DND-41 (cell line): Measurements from ENCODE around the gene FBXW12.
A peak's percentile ranks its signal among the peaks of the same experiment; 100 is the strongest.

Experiments
- ATAC-seq: fragments of 200-7000 bp; cut with Tn5 transposase; 3 replicates; pipeline ENCODE4 v1.9.1; 2021; ENCODE audit warnings: low read depth; ENCODE audit not compliant: insufficient read depth
- DNase-seq: peaks from one replicate; pipeline ENCODE4 v3.0.0-alpha.2; 2020
- H2AFZ ChIP-seq: 2 replicates; pipeline ENCODE4 v1.6.0; 2012; ENCODE audit warnings: low read depth, low read length
- H3K27ac ChIP-seq: 2 replicates; pipeline ENCODE4 v1.5.1; 2012; ENCODE audit warnings: low read length, inconsistent platforms
- H3K27me3 ChIP-seq: fragments of 200-600 bp; sonication (generic); 2 replicates; pipeline ENCODE4 v1.6.0; 2012; ENCODE audit warnings: low read length, mild to moderate bottlenecking, inconsistent platforms; ENCODE audit not compliant: insufficient read depth, poor library complexity
- H3K36me3 ChIP-seq: 2 replicates; pipeline ENCODE4 v1.5.1; 2012; ENCODE audit warnings: low read length, inconsistent platforms; ENCODE audit not compliant: insufficient read depth
- H3K4me1 ChIP-seq: 2 replicates; pipeline ENCODE4 v1.5.1; 2012; ENCODE audit warnings: mild to moderate bottlenecking, low read length; ENCODE audit not compliant: insufficient read depth
- H3K4me2 ChIP-seq: 2 replicates; pipeline ENCODE4 v1.6.0; 2012; ENCODE audit warnings: mild to moderate bottlenecking, moderate library complexity, low read length, inconsistent platforms; ENCODE audit not compliant: insufficient read depth
- H3K4me3 ChIP-seq, 2 experiments: fragments of 200-600 bp in 1 of 2; shearing (Covaris generic) in 1 of 2; 2 replicates each; pipeline ENCODE4 v1.5.1; 2012 to 2016; ENCODE audit warnings: inconsistent platforms in 2 of 2, low read length in 2 of 2, mild to moderate bottlenecking in 2 of 2, low read depth in 1 of 2, moderate library complexity in 1 of 2
- H3K79me2 ChIP-seq: 2 replicates; pipeline ENCODE4 v1.6.0; 2012; ENCODE audit warnings: low read length, inconsistent platforms; ENCODE audit not compliant: insufficient read depth
- H3K9ac ChIP-seq: 2 replicates; pipeline ENCODE4 v1.6.0; 2012; ENCODE audit warnings: low read depth, mild to moderate bottlenecking, inconsistent platforms, low read length, moderate library complexity
- H3K9me3 ChIP-seq: 2 replicates; pipeline ENCODE4 v1.5.1; 2012; ENCODE audit warnings: low read length, moderate library complexity, mild to moderate bottlenecking, inconsistent platforms; ENCODE audit not compliant: insufficient read depth, severe bottlenecking
- H4K20me1 ChIP-seq: 2 replicates; pipeline ENCODE4 v1.6.0; 2012; ENCODE audit warnings: low read length; ENCODE audit not compliant: insufficient read depth
- EZH2 ChIP-seq: IDR thresholded peaks from 3 replicates; pipeline ENCODE4 v1.6.1; 2012; ENCODE audit warnings: borderline replicate concordance, low read depth, mild to moderate bottlenecking, moderate library complexity, low read length, inconsistent platforms; ENCODE audit not compliant: severe bottlenecking
- TF ChIP-seq, protein P1 (sequence below): IDR thresholded peaks from 2 replicates; pipeline ENCODE4 v1.5.1; 2012; ENCODE audit warnings: borderline replicate concordance, low read length, moderate library complexity, mild to moderate bottlenecking; ENCODE audit not compliant: poor library complexity, severe bottlenecking; ENCODE audit errors: extremely low read depth

Gene FBXW12

DNA sequence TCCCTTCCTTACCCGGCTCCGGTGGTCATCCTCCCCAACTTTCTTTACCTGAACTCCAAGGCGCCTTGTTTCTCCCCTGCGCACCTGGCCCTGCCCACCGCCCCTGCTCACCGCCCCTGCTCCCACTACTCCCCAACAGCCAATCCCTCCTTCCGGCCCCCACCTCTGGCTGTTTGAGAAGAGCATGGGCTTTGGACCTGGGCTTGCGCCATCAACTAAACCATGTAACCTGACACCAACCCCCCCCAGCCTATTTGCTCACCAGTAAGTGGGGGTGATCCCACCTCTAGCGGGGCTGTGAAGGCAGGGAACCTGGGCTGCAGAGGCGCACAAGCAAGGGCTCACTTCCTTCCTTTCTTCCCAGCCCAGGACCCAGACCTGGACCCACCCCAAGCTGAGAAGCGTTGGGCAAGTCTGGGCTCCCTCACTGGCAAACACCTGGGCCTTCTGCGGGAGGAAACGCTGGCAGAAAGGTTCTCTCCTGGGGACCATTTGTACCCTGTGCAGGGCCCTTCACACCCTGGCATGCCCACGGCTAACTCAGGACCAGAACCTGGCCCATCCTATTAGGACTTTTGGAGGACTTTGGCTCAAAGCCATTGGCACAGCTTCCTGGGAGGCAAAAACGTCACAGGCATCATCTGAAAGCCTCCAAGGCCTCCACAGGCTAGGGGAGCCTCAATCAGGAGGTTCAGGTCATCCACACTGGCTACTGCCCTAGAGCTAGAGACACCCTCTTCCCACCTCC is 58.1 kb downstream of the FBXW12 start, which contains the start of gene PLXNB1:
Gene PLXNB1, minus strand, starts transcription at position 127 of the 748 bp plus-strand sequence. CDS start 5,475 bp downstream, outside the sequence.
- H3K4me3 ChIP-seq: peak within 1 kb of the TSS; percentile 26 to 62; a peak in 3 of 4 replicates
- no peaks in the 10 kb centered on the region for H3K79me2 ChIP-seq
- peak within 1 kb of the TSS; percentile 80 for H3K4me2 ChIP-seq
- peak within 1 kb of the TSS; percentile 72 for H2AFZ ChIP-seq
- TF ChIP-seq EZH2: no peak
- TF ChIP-seq, protein P1, sequence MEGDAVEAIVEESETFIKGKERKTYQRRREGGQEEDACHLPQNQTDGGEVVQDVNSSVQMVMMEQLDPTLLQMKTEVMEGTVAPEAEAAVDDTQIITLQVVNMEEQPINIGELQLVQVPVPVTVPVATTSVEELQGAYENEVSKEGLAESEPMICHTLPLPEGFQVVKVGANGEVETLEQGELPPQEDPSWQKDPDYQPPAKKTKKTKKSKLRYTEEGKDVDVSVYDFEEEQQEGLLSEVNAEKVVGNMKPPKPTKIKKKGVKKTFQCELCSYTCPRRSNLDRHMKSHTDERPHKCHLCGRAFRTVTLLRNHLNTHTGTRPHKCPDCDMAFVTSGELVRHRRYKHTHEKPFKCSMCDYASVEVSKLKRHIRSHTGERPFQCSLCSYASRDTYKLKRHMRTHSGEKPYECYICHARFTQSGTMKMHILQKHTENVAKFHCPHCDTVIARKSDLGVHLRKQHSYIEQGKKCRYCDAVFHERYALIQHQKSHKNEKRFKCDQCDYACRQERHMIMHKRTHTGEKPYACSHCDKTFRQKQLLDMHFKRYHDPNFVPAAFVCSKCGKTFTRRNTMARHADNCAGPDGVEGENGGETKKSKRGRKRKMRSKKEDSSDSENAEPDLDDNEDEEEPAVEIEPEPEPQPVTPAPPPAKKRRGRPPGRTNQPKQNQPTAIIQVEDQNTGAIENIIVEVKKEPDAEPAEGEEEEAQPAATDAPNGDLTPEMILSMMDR: no peak
- DNase-seq: peak; percentile 39
- H4K20me1 ChIP-seq: peaks cover 6% of the 10 kb centered on the region
- peak; percentile 17; the same call in 2 of the 3 replicates for ATAC-seq
- H3K4me1 ChIP-seq: peaks cover 26% of the 10 kb centered on the region
- no peak within 1 kb of the TSS; the same call in 1 of the 2 replicates for H3K27ac ChIP-seq
- H3K9me3 ChIP-seq: no peaks in the 10 kb centered on the region
- peaks cover 27% of the 10 kb centered on the region for H3K36me3 ChIP-seq
- H3K27me3 ChIP-seq: peaks cover 19% of the 10 kb centered on the region
- H3K9ac ChIP-seq: peak within 1 kb of the TSS; percentile 71

DNA sequence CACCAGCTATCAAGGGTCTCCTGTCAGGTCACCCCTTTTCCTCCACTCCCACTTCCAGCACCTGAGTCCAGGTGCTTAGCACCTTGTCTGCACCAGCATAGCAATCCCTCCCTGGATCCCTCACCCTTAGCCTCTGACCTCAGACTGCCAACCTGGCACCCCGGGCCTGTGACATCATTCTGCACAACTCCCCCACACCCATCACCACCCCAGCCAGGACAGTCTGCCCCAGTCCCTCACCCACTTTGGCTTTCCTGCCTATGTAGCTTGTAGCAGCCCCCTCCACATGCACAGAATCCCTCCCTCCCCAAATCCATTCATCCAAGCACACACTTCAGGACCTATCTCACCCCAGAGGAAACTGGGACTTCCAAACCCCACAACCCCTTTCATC is 58.7 kb downstream of the FBXW12 start:
- Histone ChIP-seq H3K4me1 (peaks cover 27% of the 10 kb centered on the region), H3K4me3 (no peak overlapping the region), H3K36me3 (peaks cover 27% of the 10 kb centered on the region), H3K4me2 (no peak overlapping the region; the same call in 1 of the 2 replicates), H4K20me1 (peaks cover 8% of the 10 kb centered on the region), H3K9me3 (no peaks in the 10 kb centered on the region), H3K27me3 (peaks cover 19% of the 10 kb centered on the region), H3K79me2 (peaks cover 2% of the 10 kb centered on the region; the same call in 1 of the 2 replicates), H3K27ac (no peak overlapping the region), H2AFZ (no peak overlapping the region), H3K9ac (no peak overlapping the region)
- ATAC-seq (no peak), DNase-seq (no peak)
- TF ChIP-seq EZH2: no peak
- TF ChIP-seq, protein P1: no peak

DNA sequence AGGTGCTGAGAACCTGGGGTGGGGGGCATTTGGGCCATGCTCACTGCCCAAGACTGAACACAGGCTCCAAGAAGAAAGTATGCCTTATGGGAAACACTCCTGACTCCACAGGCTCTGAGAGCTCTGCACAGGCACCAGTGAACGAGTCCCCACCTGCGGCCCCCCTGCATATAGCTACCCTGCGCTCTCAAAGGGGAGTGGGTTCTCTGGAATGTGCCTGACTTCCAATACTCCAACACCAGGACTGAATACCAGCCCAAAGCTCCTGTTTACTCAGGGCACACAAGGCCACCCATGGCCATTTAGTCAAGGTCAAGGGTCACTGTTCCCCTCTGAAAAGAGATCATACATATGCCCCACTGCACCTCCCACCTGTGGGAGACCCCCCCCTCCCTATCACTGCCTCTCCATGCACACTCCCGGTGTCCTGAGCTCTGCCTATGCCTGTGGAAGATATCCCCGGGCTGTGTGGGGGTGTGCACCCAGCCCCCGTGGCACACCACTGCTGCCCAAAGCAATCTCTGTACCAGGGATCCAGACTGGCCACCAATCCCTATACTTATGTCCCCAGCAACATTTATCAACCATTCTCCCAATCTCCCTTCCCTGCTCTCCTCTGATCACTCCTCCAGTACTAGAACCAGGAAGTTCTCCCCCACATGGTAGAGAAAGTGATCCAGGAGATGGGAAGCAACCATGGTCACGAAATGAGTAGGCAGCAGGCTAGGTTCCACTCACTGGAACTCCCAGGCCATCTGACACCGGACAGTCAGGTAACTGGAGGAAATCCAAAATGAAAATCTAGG is 59.4 kb downstream of the FBXW12 start:
- Histone ChIP-seq H3K36me3 (peaks cover 27% of the 10 kb centered on the region), H3K79me2 (peaks cover 2% of the 10 kb centered on the region; the same call in 1 of the 2 replicates), H3K27ac (no peak overlapping the region), H2AFZ (no peak overlapping the region), H3K4me1 (peaks cover 32% of the 10 kb centered on the region), H3K4me3 (no peak overlapping the region), H3K4me2 (no peak overlapping the region), H3K9ac (no peak overlapping the region), H3K27me3 (peaks cover 19% of the 10 kb centered on the region), H3K9me3 (no peaks in the 10 kb centered on the region), H4K20me1 (peaks cover 8% of the 10 kb centered on the region)
- no peak for DNase-seq
- no peak for ATAC-seq
- TF ChIP-seq, protein P1: no peak
- TF ChIP-seq EZH2: no peak
